Memory B cell (primary cell): ENCODE measurements around the gene ST3GAL3.
A peak's percentile ranks its signal among the peaks of the same experiment; 100 is the strongest.

Experiments used
- ATAC-seq: fragments of 150-1000 bp; cut with Tn5 transposase; 2 replicates; pipeline ENCODE4 v1.10.0; 2021; ENCODE audit warnings: low read depth, mild to moderate bottlenecking, moderate library complexity
- DNase-seq, 2 donors: peaks; one replicate each; pipeline ENCODE4 v3.0.0; 2022; ENCODE audit warnings: low spot score in 2 of 2
- H3K27ac Mint-ChIP-seq: one replicate; pipeline ENCODE4 v1.8.0; 2022; ENCODE audit warnings: mild to moderate bottlenecking, moderate library complexity, mixed read lengths
- H3K27me3 Mint-ChIP-seq: one replicate; pipeline ENCODE4 v1.8.0; 2022; ENCODE audit warnings: mixed read lengths
- H3K36me3 Mint-ChIP-seq: one replicate; pipeline ENCODE4 v1.8.0; 2022; ENCODE audit warnings: mild to moderate bottlenecking, mixed read lengths
- H3K4me1 Mint-ChIP-seq: one replicate; pipeline ENCODE4 v1.8.0; 2022; ENCODE audit warnings: mixed read lengths
- H3K4me3 Mint-ChIP-seq: one replicate; pipeline ENCODE4 v1.8.0; 2022; ENCODE audit warnings: mild to moderate bottlenecking, moderate library complexity, mixed read lengths
- H3K9me3 Mint-ChIP-seq: one replicate; pipeline ENCODE4 v1.8.0; 2022; ENCODE audit warnings: mixed read lengths

ST3GAL3 gene

GRCh38 chr1:43980255-43981134 is 273.2 kb downstream of the ST3GAL3 start:
- H3K4me3 Mint-ChIP-seq, result peak overlapping the region; percentile 85
- peaks cover 19% of the 10 kb centered on the region for H3K36me3 Mint-ChIP-seq
- ATAC-seq, result no peak
- H3K27ac Mint-ChIP-seq, result no peak overlapping the region
- H3K27me3 Mint-ChIP-seq, result no peaks in the 10 kb centered on the region
- DNase-seq, result no peak
- no peaks in the 10 kb centered on the region for H3K9me3 Mint-ChIP-seq
- H3K4me1 Mint-ChIP-seq, result peaks cover 37% of the 10 kb centered on the region
